HCT116 (cell line): ENCODE results near the gene RALGPS2.

Experiments
- CTCF ChIP-seq, 3 experiments: fragments of 200-600 bp in 1 of 3; sonication (generic) in 1 of 3; IDR thresholded peaks in 2 of 3; conservative IDR thresholded peaks in 1 of 3; 2 replicates each; pipeline ENCODE4 v1.5.1; 2012 to 2017; ENCODE audit warnings: low read depth in 2 of 3, low read length in 2 of 3, antibody characterized with exemption in 1 of 3, borderline replicate concordance in 1 of 3, control low read depth in 1 of 3, mild to moderate bottlenecking in 1 of 3, mixed read lengths in 1 of 3, mixed run types in 1 of 3, moderate library complexity in 1 of 3; ENCODE audit not compliant: insufficient read depth in 1 of 3
- EZH2 ChIP-seq: fragments of 200-600 bp; sonication (generic); IDR thresholded peaks from 2 replicates; pipeline ENCODE4 v1.6.1; 2017; ENCODE audit warnings: antibody characterized with exemption, mixed run types
- FOSL1 ChIP-seq: IDR thresholded peaks from 2 replicates; pipeline ENCODE4 v1.6.1; 2012; ENCODE audit warnings: low read depth
- JUND ChIP-seq: IDR thresholded peaks from 2 replicates; pipeline ENCODE4 v1.6.1; 2012
- MAX ChIP-seq: IDR thresholded peaks from 2 replicates; pipeline ENCODE4 v1.6.1; 2012
- POLR2A ChIP-seq: IDR thresholded peaks from 2 replicates; pipeline ENCODE4 v1.7.0; 2011; ENCODE audit warnings: borderline replicate concordance; ENCODE audit not compliant: insufficient read depth, insufficient read length; ENCODE audit errors: extremely low read depth
- POLR2AphosphoS5 ChIP-seq: IDR thresholded peaks from 2 replicates; pipeline ENCODE4 v1.6.1; 2011; ENCODE audit warnings: mild to moderate bottlenecking, low read depth, low read length, moderate library complexity
- REST ChIP-seq: IDR thresholded peaks from 2 replicates; pipeline ENCODE4 v1.6.1; 2012; ENCODE audit warnings: low read depth
- SIN3A ChIP-seq: IDR thresholded peaks from 2 replicates; pipeline ENCODE4 v1.6.1; 2012; ENCODE audit warnings: low read depth
- YY1 ChIP-seq: IDR thresholded peaks from 2 replicates; pipeline ENCODE4 v1.6.1; 2011; ENCODE audit warnings: low read length, low read depth, moderate library complexity, mild to moderate bottlenecking; ENCODE audit not compliant: insufficient replicate concordance; ENCODE audit errors: extremely low read depth
- ZBTB33 ChIP-seq: IDR thresholded peaks from 2 replicates; pipeline ENCODE4 v1.6.1; 2011; ENCODE audit warnings: mild to moderate bottlenecking, low read length, moderate library complexity; ENCODE audit not compliant: insufficient replicate concordance; ENCODE audit errors: extremely low read depth
- ZFX ChIP-seq: fragments of 450-650 bp; IDR thresholded peaks from 2 replicates; pipeline ENCODE4 v1.6.1; 2017

- no peak for TF ChIP-seq SIN3A
- no peak for TF ChIP-seq FOSL1
- TF ChIP-seq MAX, result no peak
- no peak for TF ChIP-seq POLR2A
- TF ChIP-seq CTCF (IDR thresholded peaks at IDR 0.05 in 2 of 3, conservative IDR thresholded peaks at IDR 0.05 in 1 of 3; ENCODE audit: borderline replicate concordance in 1 of 3, insufficient read depth in 1 of 3, low read depth in 2 of 3, low read length in 2 of 3), result no peak
- TF ChIP-seq ZBTB33, result no peak
- TF ChIP-seq JUND, result no peak
- no peak for TF ChIP-seq REST
- TF ChIP-seq POLR2AphosphoS5, result no peak
- TF ChIP-seq ZFX, result no peak
- no peak for TF ChIP-seq YY1
- TF ChIP-seq EZH2, result no peak
Observed at GRCh38 chr1:178939338-178940067, 214.5 kb downstream of the RALGPS2 start.
